ENCODE results near the gene ARMC6. TPM values are rescaled to one million over a fixed set of nuclear protein-coding genes. Genes with fewer than 3 reads are reported as not detected.
"Not testable (repeated sequence)": the region's sequence is repeated elsewhere in the genome, so short reads cannot be mapped to it uniquely, and the experiment has no call there.

ARMC6 gene
- total and polyA plus RNA-seq, 4 donors: 23.9 to 38.3 (median 29.9) TPM

GRCh38 chr19:19021115-19021514 is 12.3 kb upstream of the ARMC6 start (continued):
- TF ChIP-seq CTCF (IDR thresholded peaks at IDR 0.05; ENCODE audit: low read depth, low read length, missing input control) (no peak), SP1 (IDR thresholded peaks at IDR 0.05) (peak; percentile 19), HNF4G (IDR thresholded peaks at IDR 0.05) (no peak), YY1 (IDR thresholded peaks at IDR 0.05) (no peak), RXRA (IDR thresholded peaks at IDR 0.05) (peak in 1 of 2 donors; percentile 17), NR2F2 (IDR thresholded peaks at IDR 0.05) (no peak)

GRCh38 chr19:19022380-19022961 is 10.9 kb upstream of the ARMC6 start:
- H3K9me3 ChIP-seq (ENCODE audit: control insufficient read depth in 4 of 4, low read length in 3 of 4): no peaks in the 10 kb centered on the region
- peaks cover 5 to 25% (median 22%) of the 10 kb centered on the region in 4 donors for H3K4me1 ChIP-seq (ENCODE audit: control insufficient read depth in 4 of 4, insufficient read depth in 4 of 4, low read length in 3 of 4)
- H3K27me3 ChIP-seq (ENCODE audit: control insufficient read depth in 4 of 4, insufficient read depth in 4 of 4, low read length in 3 of 4): no peaks in the 10 kb centered on the region
- TF ChIP-seq FOXA2 (IDR thresholded peaks at IDR 0.05) (no peak), RAD21 (IDR thresholded peaks at IDR 0.05) (no peak), SP1 (IDR thresholded peaks at IDR 0.05) (no peak), NR2F2 (IDR thresholded peaks at IDR 0.05) (no peak), ATF3 (IDR thresholded peaks at IDR 0.05) (no peak), JUND (IDR thresholded peaks at IDR 0.05) (no peak), HNF4G (IDR thresholded peaks at IDR 0.05) (no peak), YY1 (IDR thresholded peaks at IDR 0.05) (no peak)
- no peak overlapping the region for H3K9ac ChIP-seq (ENCODE audit: low read depth in 1 of 2, low read length in 2 of 2)
- WGBS: 85% methylated on average over 4 of the region's 4 CpGs
- no peak overlapping the region for H3K4me3 ChIP-seq (ENCODE audit: low read depth in 1 of 3, low read length in 3 of 3)
- no peak overlapping the region for H3K27ac ChIP-seq (ENCODE audit: low read depth in 1 of 2, low read length in 2 of 2)
- no peak for DNase-seq (ENCODE audit: low spot score)
- H3K36me3 ChIP-seq (ENCODE audit: control insufficient read depth in 4 of 4, insufficient read depth in 3 of 4, low read depth in 1 of 4, low read length in 3 of 4): peaks cover 5 to 37% (median 25%) of the 10 kb centered on the region in 4 donors

- not testable (repeated sequence) for H3K9me3 ChIP-seq (ENCODE audit: control insufficient read depth in 4 of 4, low read length in 3 of 4); DNase-seq (ENCODE audit: low spot score); H3K27ac ChIP-seq (ENCODE audit: low read depth in 1 of 2, low read length in 2 of 2); H3K27me3 ChIP-seq (ENCODE audit: control insufficient read depth in 4 of 4, insufficient read depth in 4 of 4, low read length in 3 of 4); H3K9ac ChIP-seq (ENCODE audit: low read depth in 1 of 2, low read length in 2 of 2); H3K4me3 ChIP-seq (ENCODE audit: low read depth in 1 of 3, low read length in 3 of 3)
- WGBS: 98% methylated on average over 1 of the region's 1 CpG
- Histone ChIP-seq H3K4me1 (ENCODE audit: control insufficient read depth in 4 of 4, insufficient read depth in 4 of 4, low read length in 3 of 4) (peaks cover 5 to 29% (median 25%) of the 10 kb centered on the region in 4 donors), H3K36me3 (ENCODE audit: control insufficient read depth in 4 of 4, insufficient read depth in 3 of 4, low read depth in 1 of 4, low read length in 3 of 4) (peaks cover 3 to 38% (median 27%) of the 10 kb centered on the region in 4 donors)
Measured at GRCh38 chr19:19023376-19023775, 10.0 kb upstream of the ARMC6 start.

GRCh38 chr19:19025861-19026260 is 7.5 kb upstream of the ARMC6 start:
- Histone ChIP-seq H3K9me3 (ENCODE audit: control insufficient read depth in 4 of 4, low read length in 3 of 4) (no peaks in the 10 kb centered on the region), H3K4me3 (ENCODE audit: low read depth in 1 of 3, low read length in 3 of 3) (no peak overlapping the region), H3K9ac (ENCODE audit: low read depth in 1 of 2, low read length in 2 of 2) (no peak overlapping the region), H3K27ac (ENCODE audit: low read depth in 1 of 2, low read length in 2 of 2) (no peak overlapping the region), H3K36me3 (ENCODE audit: control insufficient read depth in 4 of 4, insufficient read depth in 3 of 4, low read depth in 1 of 4, low read length in 3 of 4) (peaks cover 6 to 41% (median 26%) of the 10 kb centered on the region in 4 donors), H3K27me3 (ENCODE audit: control insufficient read depth in 4 of 4, insufficient read depth in 4 of 4, low read length in 3 of 4) (no peaks in the 10 kb centered on the region), H3K4me1 (ENCODE audit: control insufficient read depth in 4 of 4, insufficient read depth in 4 of 4, low read length in 3 of 4) (peaks cover 5 to 29% (median 25%) of the 10 kb centered on the region in 4 donors)
- 88% methylated on average over 11 of the region's 11 CpGs for WGBS
- DNase-seq (ENCODE audit: low spot score): no peak
- TF ChIP-seq CTCF (IDR thresholded peaks at IDR 0.05; ENCODE audit: low read depth, low read length, missing input control) (no peak), TAF1 (conservative IDR thresholded peaks at IDR 0.05) (no peak), REST (IDR thresholded peaks at IDR 0.05) (no peak), HNF4A (conservative IDR thresholded peaks at IDR 0.05) (no peak), MAX (IDR thresholded peaks at IDR 0.05) (no peak), SP1 (IDR thresholded peaks at IDR 0.05) (no peak), ATF3 (IDR thresholded peaks at IDR 0.05) (no peak), JUND (IDR thresholded peaks at IDR 0.05) (no peak), RAD21 (IDR thresholded peaks at IDR 0.05) (no peak), YY1 (IDR thresholded peaks at IDR 0.05) (no peak)
